GM06990 (cell line): Measurements from ENCODE around the gene CABYR.

Source experiments
- DNase-seq: peaks from one replicate; pipeline ENCODE4 v3.0.0-alpha.2; 2011; ENCODE audit not compliant: insufficient read length; ENCODE audit errors: extremely low read depth
- H3K27me3 ChIP-seq: replicated peaks from 2 replicates; pipeline ENCODE4 v1.6.0; 2011; ENCODE audit warnings: low read length; ENCODE audit not compliant: control insufficient read depth, insufficient read depth
- H3K36me3 ChIP-seq: 2 replicates; pipeline ENCODE4 v1.5.1; 2011; ENCODE audit warnings: low read length; ENCODE audit not compliant: control insufficient read depth, insufficient read depth
- H3K4me3 ChIP-seq: replicated peaks from 2 replicates; pipeline ENCODE4 v1.5.1; 2011; ENCODE audit warnings: low read depth, mild to moderate bottlenecking, control low read depth, low read length
- TF ChIP-seq, protein P1 (sequence below): IDR thresholded peaks from 2 replicates; pipeline ENCODE4 v1.5.1; 2011; ENCODE audit warnings: low read length, control low read depth, mild to moderate bottlenecking, inconsistent platforms; ENCODE audit not compliant: insufficient read depth, poor library complexity, severe bottlenecking

Gene CABYR

DNA sequence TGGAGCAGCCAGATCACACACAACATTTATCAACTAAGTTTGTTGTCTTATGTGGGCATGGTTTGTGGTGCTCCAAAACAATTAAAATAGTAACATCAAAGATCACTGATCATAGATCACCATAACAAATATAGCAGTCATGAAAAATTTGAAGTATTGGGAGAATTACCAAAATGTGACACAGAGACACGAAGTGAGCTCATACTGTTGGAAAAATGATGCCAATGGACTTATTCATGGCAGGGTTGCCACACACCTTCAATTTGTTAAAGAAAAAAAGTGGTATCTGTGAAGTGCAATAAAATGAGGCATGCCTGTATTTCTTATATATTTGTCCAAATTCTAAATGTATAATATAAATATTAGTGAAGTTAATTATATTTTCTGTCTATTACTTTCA, 42.9 kb upstream of the CABYR start:
- TF ChIP-seq, protein P1, sequence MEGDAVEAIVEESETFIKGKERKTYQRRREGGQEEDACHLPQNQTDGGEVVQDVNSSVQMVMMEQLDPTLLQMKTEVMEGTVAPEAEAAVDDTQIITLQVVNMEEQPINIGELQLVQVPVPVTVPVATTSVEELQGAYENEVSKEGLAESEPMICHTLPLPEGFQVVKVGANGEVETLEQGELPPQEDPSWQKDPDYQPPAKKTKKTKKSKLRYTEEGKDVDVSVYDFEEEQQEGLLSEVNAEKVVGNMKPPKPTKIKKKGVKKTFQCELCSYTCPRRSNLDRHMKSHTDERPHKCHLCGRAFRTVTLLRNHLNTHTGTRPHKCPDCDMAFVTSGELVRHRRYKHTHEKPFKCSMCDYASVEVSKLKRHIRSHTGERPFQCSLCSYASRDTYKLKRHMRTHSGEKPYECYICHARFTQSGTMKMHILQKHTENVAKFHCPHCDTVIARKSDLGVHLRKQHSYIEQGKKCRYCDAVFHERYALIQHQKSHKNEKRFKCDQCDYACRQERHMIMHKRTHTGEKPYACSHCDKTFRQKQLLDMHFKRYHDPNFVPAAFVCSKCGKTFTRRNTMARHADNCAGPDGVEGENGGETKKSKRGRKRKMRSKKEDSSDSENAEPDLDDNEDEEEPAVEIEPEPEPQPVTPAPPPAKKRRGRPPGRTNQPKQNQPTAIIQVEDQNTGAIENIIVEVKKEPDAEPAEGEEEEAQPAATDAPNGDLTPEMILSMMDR: no peak
- Histone ChIP-seq H3K27me3 (no peaks in the 10 kb centered on the region), H3K36me3 (peaks cover 2% of the 10 kb centered on the region), H3K4me3 (no peak overlapping the region)
- DNase-seq: no peak

DNA sequence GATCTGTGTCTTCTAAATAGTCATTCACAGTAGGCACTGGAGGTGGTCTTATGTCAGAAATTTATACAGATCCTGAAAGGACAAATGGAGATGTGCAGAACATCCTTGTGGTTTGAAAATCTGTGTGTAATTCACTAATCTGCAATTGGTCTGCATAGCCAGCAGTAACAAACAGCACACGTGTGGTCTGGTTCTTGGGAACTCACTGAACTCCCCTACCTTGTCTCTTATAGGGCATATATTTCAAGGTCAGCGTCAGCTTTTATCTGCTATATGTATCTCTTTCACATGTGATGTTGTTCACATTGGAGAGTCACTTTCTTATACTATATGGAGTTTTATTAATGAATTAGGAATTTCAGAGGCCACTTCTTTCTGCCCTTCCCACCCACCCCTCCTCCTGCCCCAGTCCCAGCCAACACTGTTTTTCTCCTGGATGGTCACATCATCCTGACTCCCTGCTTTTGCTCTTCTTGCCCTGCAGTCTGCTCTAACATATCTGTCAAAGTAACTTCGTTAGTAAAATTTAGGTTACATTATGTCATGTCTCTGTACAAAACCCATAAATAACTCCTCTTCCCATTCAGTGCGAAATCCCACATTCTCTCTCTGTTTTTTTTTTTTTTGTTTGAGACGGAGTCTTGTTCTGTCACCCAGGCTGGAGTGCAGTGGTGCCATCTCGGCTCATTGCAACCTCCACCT, 35.4 kb upstream of the CABYR start:
- peaks cover 3% of the 10 kb centered on the region for H3K36me3 ChIP-seq
- DNase-seq: no peak
- no peaks in the 10 kb centered on the region for H3K27me3 ChIP-seq
- no peak overlapping the region for H3K4me3 ChIP-seq
- TF ChIP-seq, protein P1: no peak

DNA sequence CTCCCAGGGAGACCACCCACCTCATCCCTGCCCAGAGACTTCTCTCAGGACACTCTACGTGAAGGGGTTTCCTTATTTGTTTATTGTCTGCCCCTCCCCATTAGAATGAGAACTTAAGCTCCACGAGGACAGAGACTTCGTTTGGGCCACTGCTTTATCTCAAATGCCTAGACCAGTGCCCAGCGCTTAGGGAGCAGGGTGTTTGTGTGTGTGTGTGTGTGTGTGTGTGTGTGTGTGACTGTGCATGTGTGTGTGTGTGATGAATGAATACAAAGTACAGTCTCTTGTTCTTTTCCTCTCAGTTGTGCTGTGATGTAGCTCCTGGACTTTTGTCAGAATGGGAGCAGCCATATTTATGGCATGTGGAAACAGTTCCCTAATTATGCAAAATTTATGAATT, 34.4 kb upstream of the CABYR start:
- Histone ChIP-seq H3K4me3 (no peak overlapping the region), H3K27me3 (no peaks in the 10 kb centered on the region), H3K36me3 (peaks cover 3% of the 10 kb centered on the region)
- no peak for DNase-seq
- TF ChIP-seq, protein P1: no peak

DNA sequence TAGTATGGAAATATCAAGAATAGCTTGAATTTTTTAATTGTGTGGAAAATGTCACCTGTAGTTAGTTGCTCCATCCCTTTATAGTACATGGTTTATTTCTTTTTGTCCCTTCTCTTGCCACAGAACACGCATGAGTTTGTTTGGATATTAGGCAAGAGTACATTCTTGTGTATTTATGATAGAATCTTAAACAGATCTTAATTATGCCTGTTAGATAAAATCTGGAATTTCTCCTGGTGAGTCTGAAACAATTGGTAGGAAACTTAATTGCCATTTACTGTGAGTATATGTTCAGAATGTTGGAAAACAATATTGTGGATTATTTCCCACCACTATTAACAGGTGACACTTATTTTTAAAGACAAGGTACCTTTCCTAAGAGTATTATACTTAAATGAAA, 30.2 kb upstream of the CABYR start:
- Histone ChIP-seq H3K36me3 (peaks cover 2% of the 10 kb centered on the region), H3K4me3 (no peak overlapping the region), H3K27me3 (no peaks in the 10 kb centered on the region)
- no peak for DNase-seq
- TF ChIP-seq, protein P1: no peak

DNA sequence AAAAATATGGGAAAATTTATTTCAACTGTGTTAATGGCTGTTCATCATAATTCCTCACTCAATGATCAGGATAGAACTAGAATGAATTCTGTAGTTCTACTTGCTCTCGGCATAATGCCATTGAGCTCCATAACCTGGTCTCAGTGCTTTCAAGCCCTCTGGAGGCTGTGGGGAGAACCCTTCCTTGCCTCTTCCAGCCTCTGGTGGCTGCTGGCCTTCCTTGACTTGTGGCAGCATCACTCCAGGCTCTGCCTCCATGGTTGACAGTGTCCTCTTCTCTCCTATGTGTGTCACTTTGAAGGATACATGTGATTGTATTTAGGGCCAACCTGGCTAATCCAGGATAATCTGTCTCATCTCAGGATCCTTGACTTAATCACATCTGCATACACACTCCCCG, 26.9 kb upstream of the CABYR start:
- no peak overlapping the region for H3K4me3 ChIP-seq
- DNase-seq: no peak
- H3K36me3 ChIP-seq: peaks cover 2% of the 10 kb centered on the region
- no peaks in the 10 kb centered on the region for H3K27me3 ChIP-seq
- TF ChIP-seq, protein P1: no peak

DNA sequence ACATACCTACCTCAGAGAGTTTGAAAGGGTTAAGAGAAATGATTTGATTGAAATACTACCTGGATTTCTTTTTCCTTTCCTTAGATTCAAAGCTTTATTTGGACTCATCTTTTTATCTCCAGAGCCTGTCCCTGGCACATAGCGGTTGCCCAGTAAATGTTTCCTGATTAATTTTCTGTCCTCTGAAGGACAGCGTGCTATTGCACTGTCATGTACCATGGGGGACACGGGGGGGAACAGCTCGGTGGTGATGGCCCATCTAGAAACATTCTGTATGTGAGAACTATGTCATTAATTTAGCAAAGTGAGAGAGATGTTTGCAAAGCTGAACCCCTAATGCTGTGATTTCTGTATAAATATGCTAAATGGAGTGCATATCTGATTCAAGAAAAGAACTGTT, 26.4 kb upstream of the CABYR start:
- Histone ChIP-seq H3K4me3 (no peak overlapping the region), H3K36me3 (peaks cover 2% of the 10 kb centered on the region), H3K27me3 (no peaks in the 10 kb centered on the region)
- DNase-seq: no peak
- TF ChIP-seq, protein P1: no peak
